GM12872 (cell line): ENCODE measurements around the gene IMMT.

Experiments used
- TF ChIP-seq, protein P1 (sequence below): IDR thresholded peaks from 3 replicates; pipeline ENCODE4 v1.5.1; 2011; ENCODE audit warnings: low read depth, mild to moderate bottlenecking, low read length, moderate library complexity; ENCODE audit not compliant: insufficient read depth

The IMMT gene

DNA sequence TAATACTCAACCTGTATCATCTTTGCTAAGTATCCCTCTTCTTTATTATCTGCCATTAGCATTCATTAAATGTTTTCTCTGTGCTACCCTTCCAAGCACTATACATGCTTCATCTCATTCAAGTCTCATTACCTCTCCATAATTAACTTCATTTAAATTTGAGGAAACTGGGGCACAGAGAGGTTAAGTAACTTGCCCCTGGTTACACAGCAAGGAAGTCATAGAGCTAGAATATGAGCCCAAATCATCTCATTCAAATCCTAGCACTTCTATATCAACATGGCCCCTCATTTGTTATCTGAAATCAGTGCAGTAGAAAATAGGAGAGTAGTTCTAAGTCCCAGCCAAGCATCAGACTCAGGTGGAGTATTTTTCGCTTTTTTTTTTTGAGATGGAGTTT, 8.4 kb upstream of the IMMT start:
- TF ChIP-seq, protein P1, sequence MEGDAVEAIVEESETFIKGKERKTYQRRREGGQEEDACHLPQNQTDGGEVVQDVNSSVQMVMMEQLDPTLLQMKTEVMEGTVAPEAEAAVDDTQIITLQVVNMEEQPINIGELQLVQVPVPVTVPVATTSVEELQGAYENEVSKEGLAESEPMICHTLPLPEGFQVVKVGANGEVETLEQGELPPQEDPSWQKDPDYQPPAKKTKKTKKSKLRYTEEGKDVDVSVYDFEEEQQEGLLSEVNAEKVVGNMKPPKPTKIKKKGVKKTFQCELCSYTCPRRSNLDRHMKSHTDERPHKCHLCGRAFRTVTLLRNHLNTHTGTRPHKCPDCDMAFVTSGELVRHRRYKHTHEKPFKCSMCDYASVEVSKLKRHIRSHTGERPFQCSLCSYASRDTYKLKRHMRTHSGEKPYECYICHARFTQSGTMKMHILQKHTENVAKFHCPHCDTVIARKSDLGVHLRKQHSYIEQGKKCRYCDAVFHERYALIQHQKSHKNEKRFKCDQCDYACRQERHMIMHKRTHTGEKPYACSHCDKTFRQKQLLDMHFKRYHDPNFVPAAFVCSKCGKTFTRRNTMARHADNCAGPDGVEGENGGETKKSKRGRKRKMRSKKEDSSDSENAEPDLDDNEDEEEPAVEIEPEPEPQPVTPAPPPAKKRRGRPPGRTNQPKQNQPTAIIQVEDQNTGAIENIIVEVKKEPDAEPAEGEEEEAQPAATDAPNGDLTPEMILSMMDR, result no peak

DNA sequence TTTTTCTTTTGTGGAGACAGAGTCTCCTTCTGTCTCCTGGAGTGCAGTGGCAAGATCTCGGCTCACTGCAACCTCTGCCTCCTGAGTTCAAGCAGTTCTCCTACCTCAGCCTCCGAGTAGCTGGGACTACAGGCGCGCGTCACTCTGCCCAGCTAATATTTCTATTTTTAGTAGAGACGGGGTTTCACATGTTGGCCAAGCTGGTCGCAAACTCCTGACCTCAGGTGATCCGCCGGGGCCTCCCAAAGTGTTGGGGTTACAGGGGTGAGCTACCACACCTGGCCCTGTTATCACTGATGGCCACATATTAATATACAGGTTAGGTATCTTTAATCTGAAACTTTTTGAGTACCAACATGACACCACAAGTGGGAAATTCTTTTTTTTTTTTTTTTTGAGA, 7.4 kb upstream of the IMMT start:
- TF ChIP-seq, protein P1, result no peak

DNA sequence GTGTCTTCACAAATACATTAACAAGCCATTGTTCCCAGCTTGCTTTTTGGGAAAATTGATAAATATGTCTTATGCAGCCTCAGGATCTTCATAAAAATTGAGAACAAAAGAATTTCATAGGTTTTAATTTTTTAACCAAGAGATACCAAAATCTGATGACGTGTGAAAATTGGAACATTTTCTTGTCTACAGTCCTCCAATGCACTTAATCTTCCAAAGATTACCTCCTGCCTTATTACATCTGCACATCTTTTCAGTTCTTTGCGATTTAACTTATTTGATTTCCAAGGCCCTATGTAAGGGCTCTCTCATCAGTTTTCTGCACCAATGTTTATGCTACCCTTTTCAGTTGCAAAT, 7.1 kb upstream of the IMMT start:
- TF ChIP-seq, protein P1, result no peak

GRCh38 chr2:86201671-86202335, 6.5 kb upstream of the IMMT start:
- TF ChIP-seq, protein P1, result no peak

GRCh38 chr2:86199834-86200177, 4.5 kb upstream of the IMMT start:
- TF ChIP-seq, protein P1, result no peak

DNA sequence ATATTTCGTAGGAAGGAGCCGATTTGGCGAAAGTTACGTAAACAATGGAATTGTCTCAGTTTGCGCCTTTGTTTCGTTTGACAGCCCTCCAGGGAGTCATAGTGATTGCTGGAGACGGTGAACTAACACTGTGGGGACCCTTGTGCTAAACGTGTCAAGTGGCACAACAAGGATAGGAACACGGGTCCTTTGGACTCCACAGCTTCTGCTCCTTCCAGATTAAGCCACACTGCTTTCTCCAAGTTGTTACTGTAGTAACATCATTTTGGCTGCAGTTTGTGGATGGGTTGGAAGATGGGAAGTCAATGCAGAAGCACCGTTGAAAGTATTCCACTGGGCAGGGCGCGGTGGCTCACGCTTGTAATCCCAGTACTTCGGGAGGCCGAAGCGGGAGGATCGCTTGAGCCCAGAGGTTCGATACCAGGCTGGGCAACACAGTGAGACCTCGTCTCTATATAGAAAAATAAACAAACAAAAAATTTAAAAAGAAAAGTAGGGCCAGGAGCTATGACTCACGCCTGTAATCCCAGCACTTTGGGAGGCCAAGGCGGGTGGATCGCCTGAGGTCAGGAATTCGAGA, 636 bp upstream of the IMMT start:
- TF ChIP-seq, protein P1, result no peak

DNA sequence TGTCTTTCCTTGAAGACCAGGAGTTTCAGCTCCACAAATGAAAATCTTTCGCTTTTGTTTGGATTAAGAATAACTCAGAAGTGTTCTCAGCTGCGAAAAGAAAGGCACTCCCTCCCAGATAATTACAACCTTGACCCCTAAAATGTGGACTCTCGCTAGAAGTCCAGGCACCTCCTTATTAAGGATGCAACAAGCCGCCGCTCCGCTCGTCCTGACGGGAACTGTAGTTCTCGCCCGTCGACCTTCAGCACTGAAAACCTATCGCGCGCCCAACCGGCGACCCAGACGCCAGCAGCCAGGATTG, 559 bp downstream of the IMMT start:
- TF ChIP-seq, protein P1, result no peak
